Activated T-cell treated with anti-CD3 and anti-CD28 coated beads for 48 hours (primary cell): ENCODE measurements around the gene TOGARAM1.

Experiments used
- DNase-seq: peaks from one replicate; pipeline ENCODE4 v3.0.0-alpha.2; 2020; ENCODE audit warnings: low read depth

TOGARAM1 gene

DNA sequence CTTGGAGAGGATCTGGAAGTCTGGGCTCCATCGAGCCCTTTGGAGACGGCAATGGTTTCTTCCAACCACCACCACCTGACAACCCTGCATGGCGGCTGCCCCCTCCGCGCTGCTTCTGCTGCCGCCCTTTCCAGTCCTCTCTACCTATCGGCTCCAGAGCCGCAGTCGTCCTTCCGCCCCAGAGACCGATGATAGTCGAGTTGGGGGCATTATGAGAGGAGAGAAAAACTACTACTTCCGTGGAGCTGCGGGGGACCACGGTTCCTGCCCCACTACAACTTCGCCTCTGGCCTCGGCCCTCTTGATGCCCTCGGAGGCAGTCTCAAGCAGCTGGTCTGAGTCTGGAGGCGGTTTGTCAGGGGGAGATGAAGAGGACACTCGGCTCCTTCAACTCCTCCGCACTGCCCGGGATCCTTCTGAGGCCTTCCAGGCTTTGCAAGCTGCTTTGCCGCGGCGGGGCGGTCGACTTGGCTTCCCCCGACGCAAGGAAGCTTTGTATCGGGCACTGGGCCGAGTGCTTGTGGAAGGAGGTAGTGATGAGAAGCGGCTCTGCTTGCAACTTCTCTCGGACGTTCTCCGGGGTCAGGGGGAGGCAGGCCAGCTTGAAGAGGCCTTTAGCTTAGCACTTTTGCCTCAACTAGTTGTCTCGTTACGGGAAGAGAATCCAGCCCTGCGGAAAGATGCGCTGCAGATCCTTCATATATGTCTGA is 499 bp downstream of the TOGARAM1 start:
- DNase-seq, result no peak

- DNase-seq, result no peak
These were observed 1.1 kb downstream of the TOGARAM1 start for GRCh38 chr14:44963044-44963528.

DNA sequence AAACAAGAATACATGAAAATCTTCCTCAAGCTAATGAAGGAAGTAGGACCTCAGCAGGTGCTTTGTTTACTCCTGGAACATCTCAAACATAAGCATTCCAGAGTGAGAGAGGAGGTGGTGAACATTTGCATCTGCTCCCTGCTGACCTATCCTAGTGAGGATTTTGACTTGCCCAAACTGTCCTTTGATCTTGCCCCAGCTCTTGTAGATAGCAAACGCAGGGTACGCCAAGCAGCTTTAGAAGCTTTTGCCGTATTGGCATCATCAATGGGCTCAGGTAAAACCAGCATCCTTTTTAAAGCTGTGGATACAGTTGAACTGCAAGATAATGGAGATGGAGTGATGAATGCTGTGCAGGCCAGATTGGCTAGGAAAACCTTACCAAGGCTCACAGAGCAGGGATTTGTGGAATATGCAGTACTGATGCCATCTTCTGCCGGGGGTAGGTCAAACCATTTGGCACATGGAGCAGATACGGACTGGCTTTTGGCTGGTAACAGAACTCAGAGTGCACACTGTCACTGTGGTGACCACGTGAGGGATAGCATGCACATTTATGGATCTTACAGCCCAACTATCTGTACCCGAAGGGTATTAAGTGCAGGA is 1.9 kb downstream of the TOGARAM1 start:
- DNase-seq, result no peak

GRCh38 chr14:44966601-44967336 is 4.8 kb downstream of the TOGARAM1 start:
- DNase-seq, result no peak

- no peak for DNase-seq
These were observed 6.7 kb downstream of the TOGARAM1 start for GRCh38 chr14:44968714-44969113.

DNA sequence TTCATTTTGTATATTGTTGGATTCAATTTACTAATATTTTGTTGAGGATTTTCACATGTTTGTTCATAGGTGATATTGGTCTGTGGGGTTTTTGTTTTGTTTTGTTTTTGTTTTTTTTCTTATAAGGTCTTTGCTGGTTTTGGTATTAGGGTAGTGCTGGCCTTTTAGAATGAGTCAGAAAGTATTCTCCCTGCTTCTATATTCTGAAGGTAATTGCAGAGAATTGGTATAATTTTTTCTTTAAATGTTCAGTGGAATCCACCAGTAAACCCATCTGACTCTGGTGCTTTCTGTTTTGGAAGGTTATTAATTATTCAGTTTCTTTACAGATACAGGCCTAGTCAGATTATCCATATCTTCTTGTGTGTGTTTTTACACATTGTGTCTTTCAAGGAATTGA is 8.9 kb downstream of the TOGARAM1 start:
- no peak for DNase-seq

GRCh38 chr14:44971459-44971858 is 9.5 kb downstream of the TOGARAM1 start:
- DNase-seq, result no peak

GRCh38 chr14:44979273-44979672 is 17.3 kb downstream of the TOGARAM1 start:
- no peak for DNase-seq

GRCh38 chr14:44979740-44980356 is 17.9 kb downstream of the TOGARAM1 start:
- no peak for DNase-seq

DNA sequence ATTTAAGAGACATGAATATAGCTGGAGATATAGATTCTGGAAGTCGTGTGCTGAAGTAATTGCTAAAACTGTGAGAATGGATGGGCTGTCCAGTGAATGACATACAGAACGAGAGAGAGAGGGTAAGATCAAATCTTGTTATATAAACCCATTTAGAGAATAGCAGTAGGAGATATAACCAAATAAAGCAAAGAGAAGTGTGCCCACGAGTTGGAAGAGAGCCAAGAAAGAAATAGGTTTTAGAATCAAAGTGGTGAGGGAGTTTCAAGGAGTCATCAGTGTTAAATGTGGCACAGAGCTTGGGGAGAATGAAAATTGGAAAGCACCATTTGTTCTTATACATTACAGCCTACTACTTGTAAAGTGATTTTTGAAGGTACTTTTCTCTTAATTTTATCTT is 19.2 kb downstream of the TOGARAM1 start:
- no peak for DNase-seq

DNA sequence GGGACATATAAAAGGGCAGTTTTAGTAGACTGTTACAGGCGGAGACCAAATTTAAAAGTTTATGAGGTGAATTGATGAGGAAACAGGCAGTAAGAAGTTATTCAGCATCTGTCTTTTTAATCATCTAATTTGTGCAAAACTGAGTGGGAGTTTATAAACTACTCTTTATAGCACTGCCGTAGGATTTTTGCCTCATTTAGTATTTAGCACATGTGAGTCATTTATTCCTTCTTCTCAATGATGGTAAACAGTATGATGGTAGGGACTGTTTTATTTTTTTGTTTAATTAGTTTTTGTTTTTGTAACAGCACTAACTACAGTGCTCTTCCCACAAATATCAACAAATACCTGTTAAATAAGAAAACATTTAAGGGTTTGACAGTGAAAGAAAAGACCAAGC is 20.6 kb downstream of the TOGARAM1 start:
- no peak for DNase-seq

- no peak for DNase-seq
These were observed 26.7 kb downstream of the TOGARAM1 start for GRCh38 chr14:44988694-44989093.

DNA sequence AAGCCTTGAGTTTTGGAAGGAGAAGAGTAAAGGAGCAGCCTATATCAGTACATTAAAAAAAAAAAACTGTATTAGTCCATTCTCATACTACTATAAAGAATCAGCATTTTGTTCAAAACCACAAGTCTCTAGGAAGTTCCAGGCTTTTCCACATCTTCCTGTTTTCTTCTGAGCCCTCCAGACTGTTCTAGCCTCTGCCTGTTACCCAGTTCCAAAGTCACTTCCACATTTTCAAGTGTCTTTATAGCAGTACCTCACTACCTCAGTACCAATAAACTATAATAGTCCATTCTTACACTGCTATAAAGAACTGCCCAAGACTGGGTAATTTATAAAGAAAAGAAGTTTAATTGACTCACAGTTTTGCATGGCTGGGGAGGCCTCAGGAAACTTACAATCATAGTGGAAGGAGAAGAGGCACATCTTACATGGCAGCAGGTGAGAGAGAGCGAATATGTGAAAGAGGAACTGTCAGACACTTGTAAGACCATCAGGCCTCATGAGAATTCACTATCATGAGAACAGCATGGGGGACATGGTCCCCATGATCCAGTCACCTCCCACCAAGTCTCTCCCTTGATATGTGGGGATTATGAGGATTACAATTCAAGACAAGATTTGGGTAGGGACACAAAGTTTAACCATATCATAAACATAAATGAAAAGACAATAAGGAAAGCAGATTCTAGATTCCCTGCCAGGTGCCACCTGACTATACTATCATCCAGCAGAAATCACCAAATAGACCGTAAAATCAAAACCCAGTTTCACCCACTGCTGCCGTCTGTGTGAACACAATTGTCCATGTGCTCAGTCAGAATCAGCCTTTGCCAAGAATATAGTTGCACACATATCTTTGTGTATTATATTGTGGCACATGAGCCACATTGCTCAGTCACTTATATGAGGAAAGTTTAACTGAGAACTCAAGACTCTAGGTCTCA is 27.8 kb downstream of the TOGARAM1 start:
- DNase-seq, result no peak

GRCh38 chr14:44990533-44990932 is 28.5 kb downstream of the TOGARAM1 start:
- DNase-seq, result no peak

- no peak for DNase-seq
These were observed 33.2 kb downstream of the TOGARAM1 start for GRCh38 chr14:44995196-44995595.

DNA sequence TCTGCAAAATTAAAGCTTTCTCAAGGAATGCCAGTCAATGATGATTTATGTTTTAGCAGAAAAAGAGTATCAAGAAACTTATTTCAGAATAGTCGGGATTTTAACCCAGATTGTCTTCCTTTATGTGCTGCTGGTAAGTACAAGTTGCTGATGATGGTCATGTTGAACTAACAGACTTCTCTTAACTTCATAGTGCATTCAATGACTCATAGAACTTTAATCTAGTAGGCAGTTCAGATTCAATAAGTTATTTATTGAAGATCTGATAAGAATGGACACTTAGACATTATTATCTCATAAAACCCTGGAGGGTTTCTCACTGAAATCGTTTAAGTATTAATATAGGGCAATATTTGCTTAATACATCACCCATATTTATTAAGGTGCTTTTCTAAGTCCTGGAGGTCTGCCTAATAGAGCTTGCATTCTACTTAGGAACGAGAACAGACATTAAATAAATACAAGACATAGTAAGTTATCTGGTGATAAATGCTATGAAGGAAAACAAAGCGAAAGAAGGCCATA is 33.8 kb downstream of the TOGARAM1 start:
- no peak for DNase-seq

DNA sequence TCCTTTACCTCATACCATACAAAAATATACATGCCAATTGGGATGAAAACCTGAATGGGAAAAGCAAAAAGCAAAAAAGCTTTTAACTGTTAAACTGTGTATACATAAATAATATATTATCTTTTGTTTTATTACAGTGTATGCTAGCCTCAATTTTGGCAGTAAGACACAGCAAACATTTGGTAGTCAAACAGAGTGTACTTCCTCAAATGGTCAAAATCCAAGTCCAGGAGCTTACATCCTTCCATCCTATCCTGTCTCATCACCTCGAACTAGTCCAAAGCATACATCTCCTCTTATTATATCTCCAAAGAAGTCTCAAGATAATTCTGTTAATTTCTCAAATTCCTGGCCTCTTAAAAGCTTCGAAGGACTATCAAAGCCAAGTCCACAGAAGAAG is 41.9 kb downstream of the TOGARAM1 start:
- DNase-seq, result no peak

DNA sequence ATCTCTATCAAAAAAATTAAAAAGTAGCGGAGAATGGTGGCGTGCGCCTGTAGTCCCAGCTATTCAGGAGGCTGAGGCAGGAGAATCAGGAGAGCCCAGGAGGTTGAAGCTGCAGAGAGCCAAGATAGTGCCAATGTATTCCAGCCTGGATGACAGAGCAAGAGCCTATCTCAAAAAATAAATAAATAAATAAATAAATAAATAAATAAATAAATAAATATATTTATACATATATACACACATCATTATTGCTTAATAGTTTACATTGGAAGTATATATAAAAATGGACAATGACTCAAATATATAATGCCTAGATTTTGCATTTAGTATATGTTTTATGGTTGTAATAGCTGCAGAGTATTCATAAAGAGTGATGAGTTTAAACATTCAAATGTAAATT is 53.1 kb downstream of the TOGARAM1 start:
- DNase-seq, result no peak

GRCh38 chr14:45028107-45028626 is 66.2 kb downstream of the TOGARAM1 start:
- no peak for DNase-seq

DNA sequence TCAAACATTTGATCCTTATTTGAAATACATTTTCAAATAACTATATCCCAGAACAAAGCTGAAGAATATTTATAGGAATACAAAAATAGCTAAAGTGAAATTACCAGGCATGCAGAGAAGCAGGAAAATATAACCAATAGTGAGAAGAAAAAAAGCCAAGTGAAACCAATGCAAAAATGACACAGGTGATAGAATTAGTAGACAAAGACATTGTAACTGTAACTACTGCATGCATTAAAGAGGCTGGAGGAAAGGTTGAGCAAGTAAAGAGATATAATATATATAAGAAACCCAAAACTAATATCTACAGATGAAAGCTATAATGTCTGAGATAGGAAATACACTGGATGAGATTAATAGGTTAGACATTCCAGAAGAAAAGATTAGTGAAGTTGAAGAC is 72.7 kb downstream of the TOGARAM1 start:
- DNase-seq, result no peak

DNA sequence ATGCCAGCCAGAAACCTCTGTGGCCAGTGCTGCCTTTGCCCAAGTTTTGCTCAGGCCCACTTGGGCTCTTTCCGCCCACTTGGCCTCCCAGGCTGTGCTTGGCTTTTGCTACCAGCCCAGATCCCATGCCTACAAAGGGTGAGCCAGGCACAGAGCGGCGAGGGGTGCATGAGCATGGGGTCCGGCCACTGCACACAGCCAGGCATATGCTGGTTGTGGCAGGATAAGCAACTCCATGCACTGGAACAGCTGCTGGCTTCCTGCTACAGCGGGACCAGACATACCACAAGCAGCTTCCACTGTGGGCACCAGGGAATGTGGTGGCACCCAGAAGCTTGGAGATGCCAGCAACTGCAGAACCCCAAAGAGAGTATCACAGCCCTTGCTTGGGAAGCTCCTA is 76.3 kb downstream of the TOGARAM1 start:
- no peak for DNase-seq
